SU-DHL-6 (cell line): Measurements from ENCODE around the gene PITPNB.

Experiments used
- H2AFZ ChIP-seq: fragments of 200-600 bp; sonication (generic); 2 replicates; pipeline ENCODE4 v1.6.1; 2014; ENCODE audit warnings: low read depth, mild to moderate bottlenecking, moderate library complexity, mixed read lengths, antibody characterized with exemption, low read length; ENCODE audit not compliant: severe bottlenecking
- H3F3A ChIP-seq: fragments of 200-600 bp; shearing (Covaris generic); 2 replicates; pipeline ENCODE4 v1.6.0; 2016; ENCODE audit warnings: antibody characterized with exemption, mild to moderate bottlenecking; ENCODE audit not compliant: insufficient read depth
- H3K27ac ChIP-seq: fragments of 200-600 bp; sonication (generic); 2 replicates; pipeline ENCODE4 v1.5.1; 2016; ENCODE audit warnings: low read depth, mild to moderate bottlenecking, low read length, moderate library complexity, mixed read lengths
- H3K27me3 ChIP-seq: fragments of 200-600 bp; sonication (generic), shearing (Covaris generic); 2 replicates; pipeline ENCODE4 v1.6.0; 2014; ENCODE audit warnings: mild to moderate bottlenecking, low read length
- H3K36me3 ChIP-seq: fragments of 200-600 bp; sonication (generic); 2 replicates; pipeline ENCODE4 v1.6.1; 2014; ENCODE audit warnings: mild to moderate bottlenecking, low read length, mixed read lengths
- H3K4me2 ChIP-seq: fragments of 300-600, 200-600 bp; shearing (Covaris generic), sonication (generic); 2 replicates; pipeline ENCODE4 v1.6.0; 2014; ENCODE audit warnings: low read length, low read depth, mild to moderate bottlenecking; ENCODE audit not compliant: poor library complexity, severe bottlenecking
- H3K4me3 ChIP-seq: fragments of 200-600 bp; sonication (generic); 2 replicates; pipeline ENCODE4 v1.5.1; 2014; ENCODE audit warnings: antibody characterized with exemption, low read length, mild to moderate bottlenecking, mixed read lengths; ENCODE audit not compliant: insufficient read depth, poor library complexity, severe bottlenecking
- H3K79me2 ChIP-seq: fragments of 200-600 bp; sonication (generic); 2 replicates; pipeline ENCODE4 v1.6.1; 2014; ENCODE audit warnings: mild to moderate bottlenecking, low read length, moderate library complexity; ENCODE audit not compliant: insufficient read depth
- H3K9ac ChIP-seq: fragments of 200-600 bp; sonication (generic); 2 replicates; pipeline ENCODE4 v1.7.0; 2014; ENCODE audit warnings: mild to moderate bottlenecking, low read length
- H3K9me2 ChIP-seq: fragments of 200-600 bp; sonication (generic); replicated peaks from 2 replicates; pipeline ENCODE4 v1.6.1; 2014; ENCODE audit warnings: low read length; ENCODE audit not compliant: insufficient read depth
- H3K9me3 ChIP-seq: fragments of 200-600 bp; sonication (generic); 2 replicates; pipeline ENCODE4 v1.6.1; 2014; ENCODE audit warnings: low read length, mixed read lengths; ENCODE audit not compliant: insufficient read depth
- H4K20me1 ChIP-seq: fragments of 200-600 bp; sonication (generic); 2 replicates; pipeline ENCODE4 v1.6.1; 2014; ENCODE audit warnings: low read depth, mild to moderate bottlenecking, antibody characterized with exemption, low read length, moderate library complexity, mixed read lengths
- EZH2phosphoT487 ChIP-seq: fragments of 200-600 bp; sonication (generic), shearing (Covaris generic); conservative IDR thresholded peaks from 2 replicates; pipeline ENCODE4 v1.6.1; 2018; ENCODE audit warnings: mild to moderate bottlenecking, antibody characterized with exemption, low read length, moderate library complexity, mixed read lengths
- TF ChIP-seq, protein P1 (sequence below): fragments of 200-600 bp; sonication (generic); IDR thresholded peaks from one replicate; pipeline ENCODE4 v1.5.1; 2017; ENCODE audit warnings: antibody characterized with exemption, mild to moderate bottlenecking, low read length, moderate library complexity; ENCODE audit not compliant: insufficient read depth, poor library complexity, severe bottlenecking

PITPNB gene

DNA sequence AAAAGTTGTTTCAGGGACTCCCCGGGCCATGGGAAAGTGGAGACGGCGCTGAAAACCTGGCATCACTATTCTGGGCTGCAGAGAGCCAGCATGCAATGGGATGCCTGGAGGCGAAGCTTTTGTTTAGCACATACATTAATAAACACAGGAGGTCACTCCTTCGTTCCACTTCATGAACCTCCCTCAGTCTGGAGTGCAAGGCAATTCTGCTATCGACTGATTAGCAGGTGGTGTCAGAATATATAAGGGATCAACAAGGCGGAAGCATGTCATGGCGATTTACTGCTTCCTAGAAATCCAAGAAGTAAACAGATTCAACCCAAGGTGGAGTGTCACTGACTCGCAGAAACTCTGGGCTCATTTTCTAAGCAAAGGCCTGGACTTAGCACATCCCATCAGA is 72.1 kb downstream of the PITPNB start:
- Histone ChIP-seq H3K36me3 (peaks cover 10% of the 10 kb centered on the region; the same call in 1 of the 2 replicates), H3K9me3 (no peaks in the 10 kb centered on the region), H2AFZ (no peak overlapping the region), H3K4me2 (no peak overlapping the region), H3F3A (no peaks in the 10 kb centered on the region), H3K27me3 (no peaks in the 10 kb centered on the region), H4K20me1 (no peaks in the 10 kb centered on the region), H3K9ac (no peak overlapping the region), H3K79me2 (no peaks in the 10 kb centered on the region), H3K9me2 (no peaks in the 10 kb centered on the region), H3K27ac (no peak overlapping the region), H3K4me3 (no peak overlapping the region)
- no peak for TF ChIP-seq EZH2phosphoT487
- TF ChIP-seq, protein P1, sequence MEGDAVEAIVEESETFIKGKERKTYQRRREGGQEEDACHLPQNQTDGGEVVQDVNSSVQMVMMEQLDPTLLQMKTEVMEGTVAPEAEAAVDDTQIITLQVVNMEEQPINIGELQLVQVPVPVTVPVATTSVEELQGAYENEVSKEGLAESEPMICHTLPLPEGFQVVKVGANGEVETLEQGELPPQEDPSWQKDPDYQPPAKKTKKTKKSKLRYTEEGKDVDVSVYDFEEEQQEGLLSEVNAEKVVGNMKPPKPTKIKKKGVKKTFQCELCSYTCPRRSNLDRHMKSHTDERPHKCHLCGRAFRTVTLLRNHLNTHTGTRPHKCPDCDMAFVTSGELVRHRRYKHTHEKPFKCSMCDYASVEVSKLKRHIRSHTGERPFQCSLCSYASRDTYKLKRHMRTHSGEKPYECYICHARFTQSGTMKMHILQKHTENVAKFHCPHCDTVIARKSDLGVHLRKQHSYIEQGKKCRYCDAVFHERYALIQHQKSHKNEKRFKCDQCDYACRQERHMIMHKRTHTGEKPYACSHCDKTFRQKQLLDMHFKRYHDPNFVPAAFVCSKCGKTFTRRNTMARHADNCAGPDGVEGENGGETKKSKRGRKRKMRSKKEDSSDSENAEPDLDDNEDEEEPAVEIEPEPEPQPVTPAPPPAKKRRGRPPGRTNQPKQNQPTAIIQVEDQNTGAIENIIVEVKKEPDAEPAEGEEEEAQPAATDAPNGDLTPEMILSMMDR, result no peak

DNA sequence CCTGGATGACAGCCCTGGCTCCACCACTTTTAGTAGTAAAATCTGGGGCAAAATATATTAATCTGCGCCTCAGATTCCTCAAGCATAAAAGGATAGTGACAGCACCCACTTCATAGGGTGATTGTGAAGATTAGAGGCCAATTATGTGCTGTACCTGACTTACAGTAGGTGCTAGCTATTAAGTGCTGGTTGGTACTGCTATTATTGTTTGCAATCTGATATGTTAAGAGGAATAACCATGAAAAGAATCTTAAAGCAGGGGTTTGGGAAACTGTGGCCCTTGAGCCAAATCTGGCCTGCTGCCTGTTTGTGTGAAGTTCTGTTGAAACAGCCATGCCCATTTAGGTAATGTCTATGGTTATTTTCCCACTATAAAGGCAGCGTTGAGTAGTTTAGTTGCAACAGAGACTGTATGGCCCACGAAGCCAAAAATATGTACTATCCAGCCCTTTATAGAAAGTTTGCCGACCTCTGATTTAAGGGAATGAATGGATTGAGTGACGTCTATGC is 72.8 kb downstream of the PITPNB start:
- TF ChIP-seq EZH2phosphoT487, result no peak
- TF ChIP-seq, protein P1, result no peak
- H3K27ac ChIP-seq, result no peak overlapping the region
- H3F3A ChIP-seq, result no peaks in the 10 kb centered on the region
- peaks cover 6% of the 10 kb centered on the region; the same call in 1 of the 2 replicates for H3K36me3 ChIP-seq
- H3K27me3 ChIP-seq, result no peaks in the 10 kb centered on the region
- no peak overlapping the region for H3K4me3 ChIP-seq
- no peak overlapping the region for H2AFZ ChIP-seq
- no peaks in the 10 kb centered on the region for H3K79me2 ChIP-seq
- H3K9ac ChIP-seq, result no peak overlapping the region
- no peak overlapping the region for H3K4me2 ChIP-seq
- H3K9me2 ChIP-seq, result no peaks in the 10 kb centered on the region
- H3K9me3 ChIP-seq, result no peaks in the 10 kb centered on the region
- H4K20me1 ChIP-seq, result no peaks in the 10 kb centered on the region

DNA sequence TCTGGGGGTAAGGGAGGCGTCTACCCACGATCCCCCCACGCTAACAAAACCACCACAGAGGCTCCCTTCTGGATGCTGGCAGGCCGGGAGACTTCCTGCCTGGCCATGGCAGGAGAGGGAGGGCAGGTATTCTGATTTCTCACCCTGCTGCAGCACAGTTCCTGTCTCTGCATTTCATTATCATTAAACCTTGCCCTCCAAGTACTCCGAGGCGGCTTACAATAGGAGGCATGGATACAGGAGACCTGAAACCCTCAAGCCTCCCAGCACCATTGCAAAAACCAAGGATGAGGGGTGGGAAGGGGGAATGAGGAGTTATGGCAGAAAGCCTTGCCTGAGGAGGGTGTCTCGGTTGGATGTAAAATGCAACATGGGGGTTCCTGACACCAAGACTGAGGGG is 73.4 kb downstream of the PITPNB start:
- Histone ChIP-seq H3K9me3 (no peaks in the 10 kb centered on the region), H3K79me2 (no peaks in the 10 kb centered on the region), H2AFZ (no peak overlapping the region), H3K9ac (no peak overlapping the region), H3K27ac (no peak overlapping the region), H3K36me3 (no peaks in the 10 kb centered on the region), H3K4me3 (no peak overlapping the region), H3F3A (no peaks in the 10 kb centered on the region), H3K9me2 (no peaks in the 10 kb centered on the region), H3K4me2 (no peak overlapping the region), H4K20me1 (no peaks in the 10 kb centered on the region), H3K27me3 (no peaks in the 10 kb centered on the region)
- TF ChIP-seq, protein P1, result no peak
- no peak for TF ChIP-seq EZH2phosphoT487
